Measurements from ENCODE around the gene CEP85. TPM values are rescaled to one million over a fixed set of nuclear protein-coding genes. Genes with fewer than 3 reads are reported as not detected.
A peak's percentile ranks its signal among the peaks of the same experiment; 100 is the strongest.

CEP85 gene
- total RNA-seq, 6 experiments from 2014 or later = 4.9 to 8.6 (median 8.4) TPM

DNA sequence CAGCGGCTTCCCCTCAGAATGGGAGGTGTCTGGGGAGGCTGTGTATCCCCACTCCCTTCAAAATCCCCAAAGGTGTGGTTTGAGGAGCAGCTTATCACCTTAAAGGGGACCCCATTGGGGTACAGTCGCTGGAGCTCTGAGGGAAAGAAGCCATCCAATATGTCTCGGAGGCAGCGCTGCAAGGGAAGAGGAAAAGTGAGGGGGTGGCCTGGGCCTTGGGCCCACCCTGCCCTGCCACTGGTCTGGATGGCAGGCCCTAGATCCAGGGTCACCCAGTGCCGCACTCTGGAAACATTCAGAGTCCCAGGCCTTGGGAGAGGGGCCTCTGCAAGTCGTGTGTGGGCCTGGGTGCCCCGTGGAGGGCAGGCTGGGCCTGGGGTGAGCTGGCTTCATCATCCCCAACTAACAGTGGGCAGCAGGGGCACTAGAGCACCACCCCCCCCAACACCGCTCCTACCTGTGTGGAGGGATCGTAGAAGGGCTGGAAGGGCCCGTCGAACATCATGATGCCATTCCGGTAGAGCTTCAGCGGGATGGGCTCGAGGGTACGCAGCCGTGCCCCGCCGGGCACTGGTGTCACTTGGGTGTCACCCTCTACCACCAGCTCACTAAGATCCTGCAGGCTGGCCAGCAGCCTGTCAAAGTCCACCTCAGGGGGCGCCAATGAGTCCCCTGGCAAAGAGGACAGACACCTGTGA lies 51.5 kb downstream of the CEP85 start:
- H3K27ac Mint-ChIP-seq = peak overlapping the region; percentile 97
- no peak overlapping the region for H3K4me3 Mint-ChIP-seq
- peaks cover 4% of the 10 kb centered on the region for H3K27me3 Mint-ChIP-seq (ENCODE audit: insufficient read depth)
- H3K36me3 Mint-ChIP-seq (ENCODE audit: low read depth) = peaks cover 13% of the 10 kb centered on the region
- no peak for DNase-seq
- no peaks in the 10 kb centered on the region for H3K9me3 Mint-ChIP-seq
- peak; percentile 68 for TF ChIP-seq CTCF (IDR thresholded peaks at IDR 0.05)
- H3K4me1 Mint-ChIP-seq (ENCODE audit: low read depth) = peaks cover 73% of the 10 kb centered on the region

DNA sequence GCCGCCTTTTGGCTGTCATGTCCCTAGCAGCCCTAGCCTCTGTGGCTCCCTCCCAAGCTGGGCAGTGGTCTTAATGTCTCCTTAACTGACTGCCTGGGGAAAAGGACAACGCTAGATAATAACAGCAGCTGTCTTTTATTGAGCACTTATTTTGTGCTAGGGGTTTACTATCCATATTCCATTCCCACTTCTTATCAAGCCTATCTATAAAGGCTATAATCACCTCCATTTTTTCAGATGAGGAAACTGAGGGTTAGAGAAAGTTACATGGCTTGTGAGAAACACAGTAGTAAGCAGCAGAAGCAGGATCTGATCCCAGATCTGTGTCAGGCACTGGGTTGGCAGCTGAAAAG lies 52.0 kb downstream of the CEP85 start:
- DNase-seq = no peak
- Mint-ChIP-seq H3K27ac (no peak overlapping the region; the same call in 1 of the 2 replicates), H3K4me3 (no peak overlapping the region)

GRCh38 chr1:26287033-26287711 lies 53.2 kb downstream of the CEP85 start:
- H3K9me3 Mint-ChIP-seq = no peaks in the 10 kb centered on the region
- DNase-seq = no peak
- peak overlapping the region; percentile 13 for H3K27ac Mint-ChIP-seq
- TF ChIP-seq CTCF (IDR thresholded peaks at IDR 0.05) = no peak
- H3K27me3 Mint-ChIP-seq (ENCODE audit: insufficient read depth) = peaks cover 2% of the 10 kb centered on the region
- H3K4me1 Mint-ChIP-seq (ENCODE audit: low read depth) = peaks cover 57% of the 10 kb centered on the region
- no peaks in the 10 kb centered on the region; the same call in 1 of the 2 replicates for H3K36me3 Mint-ChIP-seq (ENCODE audit: low read depth)
- no peak overlapping the region for H3K4me3 Mint-ChIP-seq

More for the DNA sequence above, 52.0 kb downstream of the CEP85 start:
- Mint-ChIP-seq H3K27me3 (ENCODE audit: insufficient read depth) (peaks cover 3% of the 10 kb centered on the region), H3K4me1 (ENCODE audit: low read depth) (peaks cover 69% of the 10 kb centered on the region), H3K9me3 (no peaks in the 10 kb centered on the region), H3K36me3 (ENCODE audit: low read depth) (peaks cover 8% of the 10 kb centered on the region)
- TF ChIP-seq CTCF (IDR thresholded peaks at IDR 0.05) = no peak; the same call in 1 of the 2 replicates

DNA sequence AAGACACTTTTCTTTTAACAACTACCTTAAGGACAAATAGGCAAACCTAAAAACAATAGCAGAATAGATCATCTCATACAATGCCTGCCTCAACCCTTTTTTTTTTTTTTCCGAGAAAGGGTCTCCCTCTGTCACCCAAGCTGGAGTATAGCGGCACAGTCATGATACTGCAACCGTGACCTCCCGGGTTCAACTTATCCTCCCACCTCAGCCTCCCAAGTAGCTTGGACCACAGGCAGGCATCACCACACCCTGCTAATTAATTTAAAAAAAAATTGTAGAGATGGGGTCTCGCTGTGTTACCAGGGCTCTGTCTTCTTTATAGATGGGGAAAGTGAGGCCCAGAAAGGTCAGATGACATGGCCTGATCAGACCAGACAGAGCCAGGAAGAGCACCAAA lies 53.8 kb downstream of the CEP85 start:
- Mint-ChIP-seq H3K36me3 (ENCODE audit: low read depth) (no peaks in the 10 kb centered on the region; the same call in 1 of the 2 replicates), H3K27me3 (ENCODE audit: insufficient read depth) (peaks cover 2% of the 10 kb centered on the region), H3K27ac (no peak overlapping the region), H3K9me3 (no peaks in the 10 kb centered on the region), H3K4me1 (ENCODE audit: low read depth) (peaks cover 51% of the 10 kb centered on the region), H3K4me3 (no peak overlapping the region)
- no peak for TF ChIP-seq CTCF (IDR thresholded peaks at IDR 0.05)
- no peak for DNase-seq

DNA sequence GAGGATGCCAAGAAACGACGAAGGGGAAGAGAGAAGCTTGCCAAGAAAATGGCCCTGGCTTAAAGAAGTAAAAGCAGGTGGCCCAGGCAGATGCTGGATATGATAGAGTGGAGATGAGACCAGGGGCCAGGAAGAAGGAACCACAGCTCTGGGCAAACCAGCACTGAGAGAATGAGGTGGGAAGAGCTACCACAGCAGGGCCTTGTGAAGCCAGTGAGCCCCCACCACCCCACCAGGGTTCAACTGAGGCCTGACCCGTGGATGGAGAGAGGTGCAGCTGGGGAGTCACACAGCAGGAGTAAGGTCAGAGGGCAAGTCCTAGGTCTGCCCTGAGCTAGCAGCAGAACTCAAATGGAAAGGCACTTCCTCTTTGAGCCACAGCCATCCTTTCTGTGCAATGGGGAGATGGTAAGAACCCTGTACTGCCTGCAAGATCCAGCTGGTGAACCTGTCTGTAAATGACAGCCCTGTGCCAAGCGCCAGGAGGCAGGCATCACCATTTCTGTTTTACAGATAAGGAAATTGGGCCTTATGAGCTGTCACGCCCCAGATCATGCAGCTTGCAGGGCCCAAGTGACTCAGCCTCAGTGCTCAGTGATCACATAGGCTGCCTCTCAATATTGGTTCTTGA lies 54.4 kb downstream of the CEP85 start:
- no peak for TF ChIP-seq CTCF (IDR thresholded peaks at IDR 0.05)
- Mint-ChIP-seq H3K36me3 (ENCODE audit: low read depth) (no peaks in the 10 kb centered on the region; the same call in 1 of the 2 replicates), H3K4me1 (ENCODE audit: low read depth) (peaks cover 45% of the 10 kb centered on the region), H3K27me3 (ENCODE audit: insufficient read depth) (peaks cover 2% of the 10 kb centered on the region), H3K27ac (no peak overlapping the region), H3K9me3 (no peaks in the 10 kb centered on the region), H3K4me3 (no peak overlapping the region)
- DNase-seq = no peak
